Gastroesophageal sphincter (tissue), 3 donors: ENCODE data around the gene MFF.

Experiments used
- CTCF ChIP-seq, 4 experiments: fragments of 200-600 bp in 2 of 4; fragments of 450-650 bp in 2 of 4; sonication (generic) in 1 of 4; IDR thresholded peaks; one replicate each; pipeline ENCODE4 v1.5.1; 2017 to 2019; ENCODE audit warnings: antibody characterized with exemption in 4 of 4, mild to moderate bottlenecking in 2 of 4, moderate library complexity in 2 of 4
- EP300 ChIP-seq: sonication (generic); formaldehyde crosslinking; IDR thresholded peaks from one replicate; pipeline ENCODE4 v1.6.1; 2017; ENCODE audit warnings: antibody characterized with exemption, mild to moderate bottlenecking
- POLR2A ChIP-seq, 2 donors: fragments of 450-650 bp; IDR thresholded peaks; one replicate each; pipeline ENCODE4 v1.6.1; 2017; ENCODE audit warnings: antibody characterized with exemption in 2 of 2, mild to moderate bottlenecking in 2 of 2, moderate library complexity in 1 of 2
- POLR2AphosphoS5 ChIP-seq: sonication (generic); formaldehyde crosslinking; IDR thresholded peaks from one replicate; pipeline ENCODE4 v1.6.1; 2017; ENCODE audit warnings: antibody characterized with exemption

GRCh38 chr2:227367427-227367795, 42.4 kb downstream of the MFF start:
- TF ChIP-seq CTCF (IDR thresholded peaks at IDR 0.05) (no peak), EP300 (no peak), POLR2A (IDR thresholded peaks at IDR 0.05) (no peak), POLR2AphosphoS5 (no peak)
